K562 (cell line): ENCODE measurements around the gene DHX40. TPM values are rescaled to one million over a fixed set of nuclear protein-coding genes. Genes with fewer than 3 reads are reported as not detected.

Experiments
- ATAC-seq: fragments of 200-7000 bp; cut with Tn5 transposase; 3 replicates; pipeline ENCODE4 v1.9.1; 2020; ENCODE audit warnings: moderate library complexity
- BruUV-seq: library from RNA; stranded (reverse); fragments of 400-500 nt; replicated peaks from 2 replicates; lab custom pipeline; 2021; lab: Mats Ljungman, UMichigan
- CTCF ChIA-PET: fragments of 300-600 bp; formaldehyde crosslinking; extraction: SDS; loops from one replicate; lab custom pipeline; 2021; ENCODE audit warnings: low intra/inter-chr PET ratio; lab: Yijun Ruan, JAX
- POLR2A ChIA-PET: fragments of 300-600, 350-650 bp; sonication (Branson Sonifier 250); formaldehyde crosslinking; extraction: SDS; loops from one replicate; lab custom pipeline; 2021; ENCODE audit warnings: antibody characterized with exemption, inconsistent platforms; lab: Yijun Ruan, JAX
- DNase-seq, 4 experiments: peaks; one replicate each; pipeline versions ENCODE4 v3.0.0 to v3.0.0-alpha.2; 2011 to 2018; ENCODE audit warnings: low spot score in 3 of 4, mixed read lengths in 3 of 4; ENCODE audit errors: extremely low read depth in 1 of 4
- FAIRE-seq: peaks from 2 replicates; lab custom pipeline; 2011; peaks lifted over from hg19 to GRCh38; lab: Jason Lieb, UNC
- H2AFZ ChIP-seq: 2 replicates; pipeline ENCODE4 v1.6.0; 2011; ENCODE audit warnings: low read depth, low read length, control low read depth, inconsistent platforms
- H3K27ac ChIP-seq: fragments of 200-600 bp; 3 replicates; pipeline ENCODE4 v1.8.0; 2011; ENCODE audit warnings: low read depth, mild to moderate bottlenecking, control low read depth, inconsistent platforms, low read length, moderate library complexity, mixed read lengths; ENCODE audit errors: extremely low read depth
- H3K27me3 ChIP-seq, 2 experiments: fragments of 300-600 bp in 1 of 2; 2 replicates in 1 of 2; 3 replicates in 1 of 2; pipeline versions ENCODE4 v1.6.0 to v1.8.0; 2011; ENCODE audit warnings: inconsistent platforms in 2 of 2, low read length in 2 of 2, mild to moderate bottlenecking in 1 of 2, mixed read lengths in 1 of 2, moderate library complexity in 1 of 2; ENCODE audit not compliant: control insufficient read depth in 2 of 2, insufficient read depth in 2 of 2
- H3K36me3 ChIP-seq: fragments of 300-600 bp; 3 replicates; pipeline ENCODE4 v1.8.0; 2011; ENCODE audit warnings: mild to moderate bottlenecking, low read length, inconsistent platforms; ENCODE audit not compliant: control insufficient read depth, insufficient read depth
- H3K4me1 ChIP-seq, 2 experiments: fragments of 200-600 bp in 1 of 2; replicated peaks in 1 of 2; 2 replicates in 1 of 2; 3 replicates in 1 of 2; pipeline versions ENCODE4 v1.5.1 to v1.8.0; 2011; ENCODE audit warnings: inconsistent platforms in 2 of 2, low read length in 2 of 2, mild to moderate bottlenecking in 1 of 2, mixed read lengths in 1 of 2, moderate library complexity in 1 of 2; ENCODE audit not compliant: control insufficient read depth in 2 of 2, insufficient read depth in 2 of 2
- H3K4me2 ChIP-seq: 2 replicates; pipeline ENCODE4 v1.6.1; 2011; ENCODE audit warnings: low read length, control low read depth, inconsistent platforms, mixed read lengths; ENCODE audit not compliant: insufficient read depth
- H3K4me3 ChIP-seq: fragments of 200-600 bp; sonication (generic), shearing (Covaris generic); 2 replicates; pipeline ENCODE4 v1.5.1; 2016; ENCODE audit warnings: control low read depth, inconsistent platforms
- H3K79me2 ChIP-seq: fragments of 200-600 bp; 3 replicates; pipeline ENCODE4 v1.8.0; 2011; ENCODE audit warnings: low read length, inconsistent platforms; ENCODE audit not compliant: control insufficient read depth, insufficient read depth
- H3K9ac ChIP-seq, 2 experiments: 2 replicates each; pipeline versions ENCODE4 v1.6.0 to v1.6.1; 2011; ENCODE audit warnings: low read depth in 2 of 2, low read length in 2 of 2, control low read depth in 1 of 2, inconsistent platforms in 1 of 2, mild to moderate bottlenecking in 1 of 2, mixed read lengths in 1 of 2; ENCODE audit not compliant: insufficient read depth in 1 of 2
- H3K9me1 ChIP-seq: one replicate; pipeline ENCODE4 v1.6.0; 2011; ENCODE audit warnings: inconsistent platforms, mild to moderate bottlenecking, low read length, moderate library complexity; ENCODE audit not compliant: control insufficient read depth, insufficient read depth
- H3K9me3 ChIP-seq: replicated peaks from 2 replicates; pipeline ENCODE4 v1.5.1; 2011; ENCODE audit warnings: low read depth, low read length, inconsistent platforms; ENCODE audit not compliant: control insufficient read depth, insufficient read depth
- H4K20me1 ChIP-seq: replicated peaks from 2 replicates; pipeline ENCODE4 v1.6.1; 2011; ENCODE audit warnings: low read length, inconsistent platforms, mixed read lengths; ENCODE audit not compliant: control insufficient read depth, insufficient read depth
- ARID1B ChIP-seq: fragments of 450-650 bp; IDR thresholded peaks from 2 replicates; pipeline ENCODE4 v1.6.1; 2016; ENCODE audit warnings: antibody characterized with exemption, mild to moderate bottlenecking, inconsistent platforms
- CREBBP ChIP-seq: IDR thresholded peaks from one replicate; pipeline ENCODE4 v1.6.1; 2012; ENCODE audit warnings: low read depth, mild to moderate bottlenecking, control low read depth, inconsistent platforms, low read length
- EGR1 ChIP-seq: fragments of 450-650 bp; conservative IDR thresholded peaks from 2 replicates; pipeline ENCODE4 v1.6.1; 2017; ENCODE audit warnings: mild to moderate bottlenecking
- KLF10 ChIP-seq: fragments of 250-450 bp; sonication (Bioruptor Pico); IDR thresholded peaks from 2 replicates; pipeline ENCODE4 v1.6.1; 2021; ENCODE audit warnings: matching md5 sums
- LEF1 ChIP-seq: fragments of 450-650 bp; IDR thresholded peaks from 2 replicates; pipeline ENCODE4 v1.6.1; 2016; ENCODE audit warnings: mild to moderate bottlenecking
- MEIS2 ChIP-seq: fragments of 450-650 bp; IDR thresholded peaks from 2 replicates; pipeline ENCODE4 v1.6.1; 2014; ENCODE audit warnings: mild to moderate bottlenecking; ENCODE audit not compliant: partially characterized antibody
- PKNOX1 ChIP-seq: fragments of 450-650 bp; IDR thresholded peaks from 2 replicates; pipeline ENCODE4 v1.6.1; 2016
- RAD51 ChIP-seq: fragments of 450-650 bp; IDR thresholded peaks from 2 replicates; pipeline ENCODE4 v1.7.1; 2016; ENCODE audit warnings: low read depth, mild to moderate bottlenecking, borderline replicate concordance
- TAL1 ChIP-seq: fragments of 450-650 bp; IDR thresholded peaks from 2 replicates; pipeline ENCODE4 v1.6.1; 2016; ENCODE audit warnings: mild to moderate bottlenecking
- TRIM24 ChIP-seq, 2 experiments: fragments of 450-650 bp; IDR thresholded peaks; 2 replicates each; pipeline ENCODE4 v1.6.1; 2016
- ZNF165 ChIP-seq: fragments of 250-450 bp; sonication (Bioruptor Pico); IDR thresholded peaks from 2 replicates; pipeline ENCODE4 v1.4.0; 2020; ENCODE audit warnings: borderline replicate concordance
- ZNF316 ChIP-seq: fragments of 450-650 bp; IDR thresholded peaks from 2 replicates; pipeline ENCODE4 v1.6.1; 2016
- ZNF551 ChIP-seq: fragments of 250-450 bp; sonication (Bioruptor Pico); IDR thresholded peaks from 2 replicates; pipeline ENCODE4 v1.5.0; 2021; ENCODE audit warnings: mild to moderate bottlenecking, moderate library complexity
- ZSCAN32 ChIP-seq: fragments of 450-650 bp; formaldehyde crosslinking; IDR thresholded peaks from 2 replicates; pipeline ENCODE4 v1.4.0; 2020; ENCODE audit warnings: mild to moderate bottlenecking, moderate library complexity
- WGBS: fragments of 100-300 bp; shearing (Covaris generic); methylation state at CpG from one replicate; pipeline ENCODE4 v1.1.6; 2016; ENCODE audit warnings: low coverage, mixed read lengths; ENCODE audit not compliant: insufficient coverage; ENCODE audit errors: missing lambda C conversion rate; 5-methylcytosine and 5-hydroxymethylcytosine counted together
- in situ Hi-C: fragments of 300-500 bp; cut with MboI; formaldehyde crosslinking; loops from 4 replicates; pipeline ENCODE4 v1.15.0; 2018; ENCODE audit warnings: inconsistent platforms, mixed read lengths
- intact Hi-C: fragments of 100-400 bp; cut with micrococcal nuclease; formaldehyde crosslinking; loops from 2 replicates; pipeline ENCODE4 v1.14.2; 2022
- polyA plus RNA-seq, 8 experiments: library from polyadenylated mRNA; depleted of rRNA in 4 of 8; stranded (reverse) in 5 of 8; unstranded in 3 of 8; fragments of >200 nt; fragmentation: Nextera tagmentation in 2 of 8; fragmentation: Illumina TruSeq in 1 of 8; extraction: Ambion mirVana in 2 of 8; extraction: Trizol in 1 of 8; gene quantifications; 2 replicates each; pipeline versions ENCODE4 v1.2.1 to v1.2.3, GENCODE V29; 2011 to 2014; ENCODE audit warnings: inconsistent platforms in 1 of 8, missing spikeins in 1 of 8
- total RNA-seq, 7 experiments: library from RNA; depleted of rRNA in 6 of 7; stranded (reverse); fragments of >200 nt in 6 of 7; fragmentation: Illumina TruSeq in 2 of 7; extraction: Trizol in 2 of 7; gene quantifications; 2 replicates each; pipeline versions ENCODE4 v1.2.1 to v1.2.3, GENCODE V29; 2011 to 2021; ENCODE audit warnings: low replicate concordance in 1 of 7
- TF ChIP-seq, protein P1 (sequence below), 2 experiments: IDR thresholded peaks in 1 of 2; conservative IDR thresholded peaks in 1 of 2; 2 replicates each; pipeline ENCODE4 v1.6.1; 2016; ENCODE audit warnings: low read depth in 2 of 2, mild to moderate bottlenecking in 1 of 2, missing compliant biosample characterization in 1 of 2, missing genetic modification characterization in 1 of 2, moderate library complexity in 1 of 2

Gene DHX40
- total and polyA plus RNA-seq, 9 of the 15 experiments (the other 6 are each of a cell fraction or from before 2014, with no cell fraction given), result 7.2 to 38.6 (median 18.7) TPM

- H3K4me1 ChIP-seq, result peaks cover 0 to 3% of the 10 kb centered on the region in 2 experiments; a peak in 2 of 5 replicates
- H3K9me3 ChIP-seq, result no peaks in the 10 kb centered on the region
- DNase-seq (no peak), FAIRE-seq (no peak), ATAC-seq (no peak)
- H3K27me3 ChIP-seq, result no peaks in the 10 kb centered on the region
- no peaks in the 10 kb centered on the region for H3K9me1 ChIP-seq
- no peak overlapping the region for H2AFZ ChIP-seq
- CTCF ChIA-PET, result no interaction called here
- intact Hi-C loops, result no loop called here
- no peak overlapping the region for H3K27ac ChIP-seq
- H3K79me2 ChIP-seq, result no peaks in the 10 kb centered on the region
- H3K4me3 ChIP-seq, result no peak overlapping the region
- no peak overlapping the region for H3K9ac ChIP-seq
- in situ Hi-C loops, result no loop called here
- TF ChIP-seq ZNF165 (CRISPR knock-in tag) (no peak), ZNF316 (peak; percentile 37; the same call in 1 of the 2 replicates), PKNOX1 (no peak)
- no peak overlapping the region for H3K4me2 ChIP-seq
- no peaks in the 10 kb centered on the region for H4K20me1 ChIP-seq
- H3K36me3 ChIP-seq, result peaks cover 7% of the 10 kb centered on the region; the same call in 2 of the 3 replicates
- POLR2A ChIA-PET, result no interaction called here
- BruUV-seq, result no TSS peak
These were observed 34.8 kb downstream of the DHX40 start for GRCh38 chr17:59600169-59600568.

DNA sequence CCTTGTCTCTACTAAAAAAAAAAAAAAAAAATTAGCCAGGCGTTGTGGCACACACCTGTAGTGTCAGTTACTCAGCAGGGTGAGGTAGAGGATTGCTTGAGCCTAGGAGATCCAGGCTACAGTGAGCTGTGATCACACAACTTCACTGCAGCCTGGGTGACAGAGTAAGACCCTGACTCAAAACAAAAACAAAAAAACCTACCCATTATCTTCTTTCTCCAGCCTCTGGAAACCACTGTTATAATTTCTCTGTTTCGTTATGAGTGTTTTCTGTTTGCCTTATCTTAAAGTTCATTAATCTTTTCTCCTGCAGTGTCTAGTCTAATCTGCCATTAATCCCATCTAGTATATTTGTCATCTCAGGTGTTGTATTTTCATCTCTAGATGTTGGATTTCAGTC is 35.7 kb downstream of the DHX40 start:
- FAIRE-seq (no peak), DNase-seq (no peak), ATAC-seq (no peak)
- Histone ChIP-seq H3K27me3 (no peaks in the 10 kb centered on the region), H2AFZ (no peak overlapping the region), H3K4me3 (no peak overlapping the region), H3K9me1 (no peaks in the 10 kb centered on the region), H3K9ac (no peak overlapping the region), H3K9me3 (no peaks in the 10 kb centered on the region), H3K36me3 (peaks cover 11% of the 10 kb centered on the region; the same call in 2 of the 3 replicates), H3K27ac (no peak overlapping the region), H3K4me1 (peaks cover 0 to 3% of the 10 kb centered on the region in 2 experiments; a peak in 1 of 5 replicates), H3K4me2 (no peak overlapping the region), H3K79me2 (no peaks in the 10 kb centered on the region), H4K20me1 (no peaks in the 10 kb centered on the region)
- 29% methylated on average over 2 of the region's 2 CpGs for WGBS
- ChIA-PET POLR2A (no interaction called here), CTCF (no interaction called here)
- intact Hi-C loops, result no loop called here
- BruUV-seq, result no TSS peak
- in situ Hi-C loops, result no loop called here
- TF ChIP-seq ZNF551 (no peak), ZSCAN32 (CRISPR knock-in tag) (no peak), TRIM24 (IDR thresholded peaks at IDR 0.05) (no peak), CREBBP (no peak), ARID1B (peak; percentile 19; the same call in 1 of the 2 replicates), TAL1 (0 out of 2 replicates have a peak, but pooled peaks have one; percentile 23), EGR1 (no peak), KLF10 (no peak), LEF1 (no peak), RAD51 (no peak), MEIS2 (peak; percentile 52)
- TF ChIP-seq, protein P1, sequence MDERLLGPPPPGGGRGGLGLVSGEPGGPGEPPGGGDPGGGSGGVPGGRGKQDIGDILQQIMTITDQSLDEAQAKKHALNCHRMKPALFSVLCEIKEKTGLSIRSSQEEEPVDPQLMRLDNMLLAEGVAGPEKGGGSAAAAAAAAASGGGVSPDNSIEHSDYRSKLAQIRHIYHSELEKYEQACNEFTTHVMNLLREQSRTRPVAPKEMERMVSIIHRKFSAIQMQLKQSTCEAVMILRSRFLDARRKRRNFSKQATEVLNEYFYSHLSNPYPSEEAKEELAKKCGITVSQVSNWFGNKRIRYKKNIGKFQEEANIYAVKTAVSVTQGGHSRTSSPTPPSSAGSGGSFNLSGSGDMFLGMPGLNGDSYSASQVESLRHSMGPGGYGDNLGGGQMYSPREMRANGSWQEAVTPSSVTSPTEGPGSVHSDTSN (CRISPR knock-in tag; IDR thresholded peaks at IDR 0.05; ENCODE audit: low read depth), result no peak
- TF ChIP-seq, protein P1 (tag; conservative IDR thresholded peaks at IDR 0.05; ENCODE audit: low read depth), result peak; percentile 62
